G401 (cell line): ENCODE measurements around the gene DYNC1I1. TPM values are rescaled to one million over a fixed set of nuclear protein-coding genes. Genes with fewer than 3 reads are reported as not detected.

Experiments used
- DNase-seq: peaks from one replicate; pipeline ENCODE4 v3.0.0-alpha.2; 2015; ENCODE audit warnings: low spot score
- in situ Hi-C: cut with HindIII; loops from 2 replicates; pipeline ENCODE4 v1.10.0; 2016; ENCODE audit warnings: low sequenced_read_pairs, mixed read lengths
- total RNA-seq: library from RNA; depleted of rRNA; stranded (reverse); fragments of >200 nt; shearing (Covaris generic); gene quantifications from 2 replicates; pipeline ENCODE4 v1.2.3, GENCODE V29; 2014; rRNA removed

The DYNC1I1 gene
- not detected in 2 replicates for total RNA-seq

GRCh38 chr7:95772298-95772770 is at the start of gene DYNC1I1:
Gene DYNC1I1, plus strand, starts transcription at chr7:95772554. Its CDS starts 32,176 bp downstream, at chr7:95804730.
- in situ Hi-C loops: no loop called here
- DNase-seq: peak; percentile 72

GRCh38 chr7:95723583-95724180 is 48.7 kb upstream of the DYNC1I1 start:
- peak; percentile 76 for DNase-seq
- in situ Hi-C loops: no loop called here

- peak; percentile 50 for DNase-seq
- in situ Hi-C loops: no loop called here
Observed at GRCh38 chr7:95725205-95725604, 47.1 kb upstream of the DYNC1I1 start.

- DNase-seq: peak; percentile 14
- in situ Hi-C loops: no loop called here
Observed at GRCh38 chr7:95730493-95731280, 41.7 kb upstream of the DYNC1I1 start.

GRCh38 chr7:95736635-95737034 is 35.7 kb upstream of the DYNC1I1 start:
- in situ Hi-C loops: no loop called here
- no peak for DNase-seq

- no peak for DNase-seq
- in situ Hi-C loops: no loop called here
Observed at GRCh38 chr7:95737828-95738505, 34.4 kb upstream of the DYNC1I1 start.

DNA sequence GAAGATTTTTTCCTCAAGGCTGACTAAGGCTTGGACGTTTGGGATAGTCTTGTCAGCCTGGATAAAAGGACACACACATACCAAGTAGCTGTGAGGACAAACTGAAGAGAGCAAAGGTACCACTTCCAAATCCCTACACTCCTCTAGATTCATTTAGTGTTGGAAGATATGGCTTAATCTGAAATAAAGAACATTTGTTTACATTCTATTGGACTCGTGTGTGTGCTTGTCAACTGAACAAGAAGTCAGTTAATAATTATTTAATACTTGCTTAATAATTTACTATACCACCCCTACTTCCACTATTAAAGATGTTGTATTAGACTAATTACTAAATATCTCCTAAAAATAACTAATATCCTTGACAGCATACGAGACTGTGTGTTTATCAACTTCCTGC is 23.3 kb upstream of the DYNC1I1 start:
- in situ Hi-C loops: no loop called here
- DNase-seq: no peak

DNA sequence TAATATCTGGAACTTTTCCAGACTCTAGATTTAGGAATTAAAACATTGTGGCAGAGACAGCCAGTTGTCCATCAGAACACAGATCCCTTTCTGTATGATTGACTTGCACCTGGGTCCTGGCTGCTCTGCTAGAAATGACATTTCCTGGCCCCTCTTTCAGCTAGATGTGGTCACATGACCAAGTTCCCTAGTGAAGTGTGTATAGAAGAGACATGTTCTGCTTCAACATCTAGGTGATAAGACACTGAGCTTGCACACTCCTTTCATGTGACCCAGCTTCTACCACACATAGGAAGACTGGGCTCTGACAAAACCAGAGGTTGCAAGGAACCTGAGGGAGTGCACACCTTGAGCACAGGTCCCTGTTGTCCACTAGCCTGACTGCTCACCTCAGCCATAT is 22.8 kb upstream of the DYNC1I1 start:
- in situ Hi-C loops: no loop called here
- no peak for DNase-seq

DNA sequence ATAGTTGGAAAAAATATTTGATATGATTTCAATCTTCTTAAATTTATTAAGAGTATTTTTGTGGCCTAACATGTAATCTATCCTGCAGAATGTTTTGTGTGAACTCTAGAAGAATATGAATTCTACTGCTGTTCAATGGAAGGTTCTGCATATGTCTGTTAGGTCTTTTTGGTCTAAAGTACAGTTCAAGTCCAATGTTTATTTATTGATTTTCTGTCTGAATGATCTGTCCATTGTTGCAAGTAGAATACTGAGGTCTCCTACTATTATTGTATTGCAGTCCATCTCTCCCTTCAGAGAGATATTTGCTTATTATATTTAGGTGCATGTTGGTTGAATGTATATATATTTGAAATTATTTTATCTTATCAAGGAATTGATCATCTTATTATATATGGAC is 18.9 kb upstream of the DYNC1I1 start:
- no peak for DNase-seq
- in situ Hi-C loops: no loop called here

DNA sequence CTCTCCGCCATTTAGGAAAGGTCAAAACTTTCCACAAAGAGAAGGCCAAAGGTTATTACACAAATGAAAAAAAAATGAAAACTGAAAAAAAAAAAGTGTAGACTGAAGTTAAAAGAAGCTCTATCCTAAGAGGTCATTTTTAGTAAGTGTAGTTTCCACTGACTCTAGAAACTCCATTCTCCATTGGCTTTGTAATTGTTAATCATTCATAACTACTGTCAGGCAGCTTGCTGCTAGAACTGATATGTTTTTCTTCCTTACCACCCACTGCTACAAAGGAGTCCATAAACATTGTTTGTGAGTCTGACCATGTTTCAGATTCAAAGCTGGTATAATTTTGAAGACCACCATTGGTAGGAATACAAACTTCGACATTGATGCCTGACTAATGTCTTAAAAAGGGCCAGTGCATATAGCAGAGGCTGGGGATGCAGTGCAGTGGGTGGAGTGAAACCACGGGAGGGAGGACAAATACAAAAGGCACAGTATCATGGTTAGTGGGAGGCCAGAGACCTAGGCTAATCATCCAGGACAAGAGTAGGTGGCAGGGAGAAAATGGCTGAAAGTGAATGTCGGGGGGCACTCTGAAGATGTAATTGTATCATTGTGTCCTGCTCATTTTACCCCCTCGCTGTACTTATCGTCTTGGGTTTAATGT is 16.9 kb upstream of the DYNC1I1 start:
- no peak for DNase-seq
- in situ Hi-C loops: no loop called here

GRCh38 chr7:95758187-95758586 is 14.2 kb upstream of the DYNC1I1 start:
- DNase-seq: no peak

DNA sequence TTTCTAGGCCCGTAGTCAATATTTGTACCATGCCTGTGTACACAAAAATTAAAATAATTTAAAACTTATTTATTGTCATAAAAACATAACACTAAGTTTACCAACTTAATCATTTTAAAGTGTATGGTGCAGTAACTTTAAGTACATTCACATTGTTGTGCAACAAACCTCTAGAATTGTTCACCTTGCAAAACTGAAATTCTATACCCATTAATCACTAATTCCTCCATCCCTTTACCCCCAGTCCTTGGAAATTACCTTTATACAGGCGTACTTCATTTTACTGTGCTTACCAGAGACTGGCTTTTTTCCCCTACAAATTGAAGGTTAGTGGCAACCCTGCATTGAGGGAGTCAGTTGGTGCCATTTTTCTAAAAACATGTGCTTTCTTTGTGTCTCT is 6.3 kb upstream of the DYNC1I1 start:
- in situ Hi-C loops: no loop called here
- no peak for DNase-seq

More at GRCh38 chr7:95758187-95758586, 14.2 kb upstream of the DYNC1I1 start:
- in situ Hi-C loops: no loop called here

DNA sequence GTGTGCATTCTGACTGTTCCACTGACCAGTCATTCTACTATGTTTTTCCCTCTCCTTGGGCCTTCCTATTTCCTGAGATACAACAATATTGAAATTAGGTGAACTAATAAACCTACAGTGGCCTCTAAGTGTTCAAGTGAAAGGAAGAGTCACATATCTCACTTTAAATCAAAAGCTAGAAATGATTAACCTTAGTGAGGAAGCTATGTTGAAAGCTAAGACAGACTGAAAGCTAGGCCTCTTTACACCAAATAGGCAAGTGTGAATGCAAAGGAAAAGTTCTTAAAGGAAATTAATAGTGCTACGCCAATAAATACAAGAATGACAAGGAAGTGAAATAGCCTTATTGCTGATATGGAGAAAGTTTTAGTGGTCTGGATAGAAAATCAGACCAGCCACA is 5.7 kb upstream of the DYNC1I1 start:
- in situ Hi-C loops: no loop called here
- no peak for DNase-seq

- DNase-seq: peak; percentile 96
- in situ Hi-C loops: no loop called here
Observed at GRCh38 chr7:95772771-95773581, 622 bp downstream of the DYNC1I1 start.

DNA sequence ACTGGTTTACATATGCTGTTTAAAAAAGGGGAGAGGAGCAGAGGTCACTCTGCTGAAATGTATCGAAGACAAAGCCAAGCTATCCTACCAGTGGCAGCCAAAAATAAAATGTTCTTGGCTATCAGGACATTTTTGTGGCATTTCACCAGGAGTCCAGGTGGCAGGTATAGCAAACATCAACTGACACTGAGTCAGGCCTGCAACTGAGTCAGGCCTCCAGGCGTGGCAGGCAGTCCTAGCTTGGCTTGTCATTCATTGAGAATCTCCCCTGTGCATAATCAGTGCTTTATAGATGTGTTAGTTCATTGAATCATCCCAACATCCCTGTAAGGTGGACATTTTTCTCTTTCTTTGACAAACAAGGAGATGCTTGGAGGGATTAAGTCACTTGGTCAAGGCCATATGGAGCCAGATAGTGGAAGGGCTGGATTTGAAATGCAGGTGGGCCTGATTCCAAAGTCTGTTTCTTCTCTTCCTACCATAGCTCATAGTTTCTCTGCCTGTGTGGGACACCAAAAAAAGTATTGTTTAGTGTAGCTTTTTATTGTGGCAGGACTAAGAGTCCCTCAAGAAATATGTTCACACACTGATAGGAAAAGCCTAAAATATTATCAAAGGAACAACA is 4.3 kb downstream of the DYNC1I1 start:
- in situ Hi-C loops: no loop called here
- peak; percentile 94 for DNase-seq

DNA sequence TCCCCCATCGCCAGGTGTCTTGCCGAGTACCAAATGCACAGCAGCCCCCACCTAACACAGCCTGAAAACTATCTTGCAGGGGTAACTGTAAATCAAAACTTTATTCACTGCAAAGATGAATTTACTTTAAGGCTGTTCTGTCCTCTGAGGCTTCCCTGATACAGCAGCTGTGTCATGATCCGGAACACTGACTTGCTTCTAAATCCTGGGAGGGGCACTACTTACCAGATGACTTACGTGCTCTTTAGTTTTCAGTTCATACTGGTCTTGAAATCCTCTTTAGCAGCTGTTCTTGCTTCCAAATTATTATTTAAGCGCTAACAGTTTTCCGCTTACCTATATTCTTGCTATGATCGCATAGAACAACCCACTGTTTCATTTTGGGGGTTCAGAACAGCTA is 4.9 kb downstream of the DYNC1I1 start:
- in situ Hi-C loops: no loop called here
- no peak for DNase-seq

DNA sequence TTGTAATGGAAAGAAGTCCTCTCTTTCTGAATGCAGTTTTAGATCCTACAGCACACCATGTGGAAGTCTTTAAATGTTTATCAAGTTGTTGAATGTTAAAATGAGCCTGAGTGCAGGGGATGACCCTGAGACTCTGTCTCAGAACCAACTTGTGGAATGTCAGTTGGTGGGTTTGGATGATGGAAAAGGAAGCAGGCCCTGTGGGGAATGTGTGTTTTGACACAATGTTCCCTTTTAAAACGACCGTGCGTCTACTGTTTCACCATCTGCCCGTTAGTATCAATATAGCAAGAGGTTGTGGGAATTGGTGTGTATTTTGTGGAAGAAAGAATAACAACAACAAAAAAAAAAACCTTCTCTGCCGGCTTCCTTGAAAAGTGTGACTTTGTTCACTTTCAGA is 8.3 kb downstream of the DYNC1I1 start:
- in situ Hi-C loops: no loop called here
- no peak for DNase-seq

DNA sequence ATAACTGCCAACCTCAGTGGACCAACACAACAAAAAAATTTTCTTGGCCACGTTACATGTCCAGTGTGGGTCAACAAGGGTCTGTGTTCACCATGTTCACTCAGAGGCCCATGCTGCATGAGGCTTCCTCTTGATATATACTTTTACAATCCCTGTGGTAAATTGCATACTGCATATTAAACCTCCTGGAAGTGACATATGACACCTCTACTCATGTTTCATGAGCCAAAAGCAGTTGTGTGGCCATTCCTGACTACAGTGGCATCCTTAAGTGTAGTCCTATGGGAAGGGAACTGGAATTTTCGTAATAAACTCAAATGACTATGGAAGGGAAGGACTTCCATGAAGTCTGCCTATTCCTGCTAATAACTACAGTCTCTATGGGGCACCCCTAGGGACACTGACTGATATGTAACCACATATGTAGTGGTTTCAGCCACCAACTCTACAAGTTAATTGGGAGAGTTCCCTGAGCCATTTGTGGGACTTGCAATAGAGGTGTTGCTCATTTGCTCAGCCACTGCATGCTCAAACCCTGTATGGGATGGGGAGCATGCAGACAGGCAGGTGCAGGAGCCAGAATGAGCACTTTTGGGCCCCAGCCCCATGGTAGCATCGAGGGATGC is 9.7 kb downstream of the DYNC1I1 start:
- in situ Hi-C loops: no loop called here
- DNase-seq: no peak
